ENCODE data around the gene CARS1. TPM values are rescaled to one million over a fixed set of nuclear protein-coding genes. Genes with fewer than 3 reads are reported as not detected.

The CARS1 gene
- total RNA-seq, 1 donor: 106 TPM

GRCh38 chr11:3028813-3029212, 28.4 kb downstream of the CARS1 start:
- peak; percentile 32 for DNase-seq (ENCODE audit: insufficient read length, low spot score, missing footprints)
- H2AFZ ChIP-seq (ENCODE audit: low read length): no peak overlapping the region
- H3K9me3 ChIP-seq (ENCODE audit: low read depth, low read length): no peaks in the 10 kb centered on the region
- no peaks in the 10 kb centered on the region for H3K27me3 ChIP-seq (ENCODE audit: insufficient read depth, low read length)
- H4K20me1 ChIP-seq (ENCODE audit: insufficient read depth, low read length): peaks cover 11% of the 10 kb centered on the region
- H3K27ac ChIP-seq (ENCODE audit: low read depth, low read length): no peak overlapping the region
- no peak overlapping the region for H3K4me3 ChIP-seq (ENCODE audit: insufficient read depth, low read length)
- no peak overlapping the region for H3K4me2 ChIP-seq (ENCODE audit: insufficient read depth, low read length)
- TF ChIP-seq, protein P1, sequence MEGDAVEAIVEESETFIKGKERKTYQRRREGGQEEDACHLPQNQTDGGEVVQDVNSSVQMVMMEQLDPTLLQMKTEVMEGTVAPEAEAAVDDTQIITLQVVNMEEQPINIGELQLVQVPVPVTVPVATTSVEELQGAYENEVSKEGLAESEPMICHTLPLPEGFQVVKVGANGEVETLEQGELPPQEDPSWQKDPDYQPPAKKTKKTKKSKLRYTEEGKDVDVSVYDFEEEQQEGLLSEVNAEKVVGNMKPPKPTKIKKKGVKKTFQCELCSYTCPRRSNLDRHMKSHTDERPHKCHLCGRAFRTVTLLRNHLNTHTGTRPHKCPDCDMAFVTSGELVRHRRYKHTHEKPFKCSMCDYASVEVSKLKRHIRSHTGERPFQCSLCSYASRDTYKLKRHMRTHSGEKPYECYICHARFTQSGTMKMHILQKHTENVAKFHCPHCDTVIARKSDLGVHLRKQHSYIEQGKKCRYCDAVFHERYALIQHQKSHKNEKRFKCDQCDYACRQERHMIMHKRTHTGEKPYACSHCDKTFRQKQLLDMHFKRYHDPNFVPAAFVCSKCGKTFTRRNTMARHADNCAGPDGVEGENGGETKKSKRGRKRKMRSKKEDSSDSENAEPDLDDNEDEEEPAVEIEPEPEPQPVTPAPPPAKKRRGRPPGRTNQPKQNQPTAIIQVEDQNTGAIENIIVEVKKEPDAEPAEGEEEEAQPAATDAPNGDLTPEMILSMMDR (IDR thresholded peaks at IDR 0.05; ENCODE audit: extremely low read depth, low read depth, low read length): no peak
- H3K36me3 ChIP-seq (ENCODE audit: insufficient read depth, low read length): peaks cover 76% of the 10 kb centered on the region
- no peaks in the 10 kb centered on the region for H3K4me1 ChIP-seq (ENCODE audit: insufficient read depth, low read length)
- H3K79me2 ChIP-seq (ENCODE audit: insufficient read depth, low read length): peaks cover 31% of the 10 kb centered on the region

DNA sequence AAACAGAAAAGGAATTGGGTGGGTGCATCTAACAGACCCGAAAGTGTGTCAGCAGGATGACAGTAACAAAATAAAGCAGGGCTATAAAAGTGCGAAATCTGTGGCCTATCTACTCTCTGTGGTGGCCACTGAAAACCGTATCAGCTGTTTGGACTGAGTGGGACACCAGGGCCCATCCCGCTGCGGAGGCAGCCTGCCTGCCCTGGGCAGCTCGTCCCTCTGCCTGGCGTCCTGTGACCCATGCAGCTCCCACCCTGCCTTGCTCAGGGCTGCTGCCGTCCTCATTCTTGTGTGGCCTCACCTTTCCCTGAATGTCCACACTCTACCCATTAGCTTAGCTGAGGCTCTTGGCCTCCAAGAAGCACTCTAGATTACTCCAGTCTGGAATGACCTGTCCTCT, 30.4 kb downstream of the CARS1 start:
- Histone ChIP-seq H3K4me3 (ENCODE audit: insufficient read depth, low read length) (no peak overlapping the region), H3K9me3 (ENCODE audit: low read depth, low read length) (no peaks in the 10 kb centered on the region), H3K4me2 (ENCODE audit: insufficient read depth, low read length) (no peak overlapping the region), H3K79me2 (ENCODE audit: insufficient read depth, low read length) (peaks cover 20% of the 10 kb centered on the region), H2AFZ (ENCODE audit: low read length) (no peak overlapping the region), H3K27me3 (ENCODE audit: insufficient read depth, low read length) (no peaks in the 10 kb centered on the region), H3K36me3 (ENCODE audit: insufficient read depth, low read length) (peaks cover 61% of the 10 kb centered on the region), H3K27ac (ENCODE audit: low read depth, low read length) (no peak overlapping the region), H4K20me1 (ENCODE audit: insufficient read depth, low read length) (peaks cover 14% of the 10 kb centered on the region), H3K4me1 (ENCODE audit: insufficient read depth, low read length) (peaks cover 14% of the 10 kb centered on the region)
- TF ChIP-seq, protein P1 (IDR thresholded peaks at IDR 0.05; ENCODE audit: extremely low read depth, low read depth, low read length): no peak
- DNase-seq (ENCODE audit: insufficient read length, low spot score, missing footprints): peak; percentile 29

- peaks cover 22% of the 10 kb centered on the region for H3K4me1 ChIP-seq (ENCODE audit: insufficient read depth, low read length)
- H3K27me3 ChIP-seq (ENCODE audit: insufficient read depth, low read length): no peaks in the 10 kb centered on the region
- peaks cover 10% of the 10 kb centered on the region for H4K20me1 ChIP-seq (ENCODE audit: insufficient read depth, low read length)
- H3K4me3 ChIP-seq (ENCODE audit: insufficient read depth, low read length): no peak overlapping the region
- peaks cover 2% of the 10 kb centered on the region for H3K79me2 ChIP-seq (ENCODE audit: insufficient read depth, low read length)
- H2AFZ ChIP-seq (ENCODE audit: low read length): no peak overlapping the region
- peaks cover 72% of the 10 kb centered on the region for H3K36me3 ChIP-seq (ENCODE audit: insufficient read depth, low read length)
- peak overlapping the region; percentile 21 for H3K4me2 ChIP-seq (ENCODE audit: insufficient read depth, low read length)
- peak; percentile 95 for DNase-seq (ENCODE audit: insufficient read length, low spot score, missing footprints)
- H3K9me3 ChIP-seq (ENCODE audit: low read depth, low read length): no peaks in the 10 kb centered on the region
- peak overlapping the region; percentile 45 for H3K27ac ChIP-seq (ENCODE audit: low read depth, low read length)
- TF ChIP-seq, protein P1 (IDR thresholded peaks at IDR 0.05; ENCODE audit: extremely low read depth, low read depth, low read length): no peak
Measured at GRCh38 chr11:3022982-3023381, 34.2 kb downstream of the CARS1 start.

DNA sequence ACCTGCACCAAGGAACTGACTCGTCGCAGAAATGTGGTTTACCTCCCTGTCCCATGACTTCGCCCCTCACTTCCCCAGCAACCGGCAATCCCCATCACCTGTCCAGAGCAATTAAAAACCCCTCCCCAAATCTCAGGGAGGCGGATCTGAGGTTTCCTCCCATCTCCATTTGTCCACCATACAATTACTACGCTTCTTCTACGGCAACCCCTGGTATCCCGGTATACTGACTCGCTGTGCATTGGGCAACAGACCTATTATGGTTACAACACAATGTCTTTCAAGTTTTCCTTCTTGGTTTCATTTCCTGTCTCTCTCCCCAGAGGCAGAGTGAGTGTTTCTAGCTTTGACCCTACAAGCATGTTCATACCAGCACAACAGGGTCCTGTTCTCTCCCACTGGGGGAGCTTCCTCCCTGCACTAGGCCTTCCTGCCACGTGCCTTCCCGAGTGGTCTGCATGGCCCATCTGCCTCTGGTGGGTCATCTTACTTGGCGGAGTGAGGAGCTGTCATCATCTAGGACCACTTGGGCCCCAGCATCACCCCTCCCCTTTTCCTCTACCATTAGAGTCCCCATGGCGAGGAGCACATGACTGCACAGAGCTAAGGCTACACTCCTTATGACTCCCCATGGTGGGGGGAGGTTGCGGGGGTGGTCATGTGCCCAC, 34.8 kb downstream of the CARS1 start:
- Histone ChIP-seq H3K4me1 (ENCODE audit: insufficient read depth, low read length) (peaks cover 22% of the 10 kb centered on the region), H3K4me2 (ENCODE audit: insufficient read depth, low read length) (peak overlapping the region; percentile 21), H3K4me3 (ENCODE audit: insufficient read depth, low read length) (peak overlapping the region; percentile 1), H4K20me1 (ENCODE audit: insufficient read depth, low read length) (peaks cover 10% of the 10 kb centered on the region), H3K79me2 (ENCODE audit: insufficient read depth, low read length) (peaks cover 2% of the 10 kb centered on the region), H3K27me3 (ENCODE audit: insufficient read depth, low read length) (no peaks in the 10 kb centered on the region), H3K36me3 (ENCODE audit: insufficient read depth, low read length) (peaks cover 73% of the 10 kb centered on the region), H3K9me3 (ENCODE audit: low read depth, low read length) (no peaks in the 10 kb centered on the region), H3K27ac (ENCODE audit: low read depth, low read length) (peak overlapping the region; percentile 45), H2AFZ (ENCODE audit: low read length) (no peak overlapping the region)
- DNase-seq (ENCODE audit: insufficient read length, low spot score, missing footprints): peak; percentile 91
- TF ChIP-seq, protein P1 (IDR thresholded peaks at IDR 0.05; ENCODE audit: extremely low read depth, low read depth, low read length): no peak

All from osteoblast (primary cell).